Stimulated activated CD4-positive, alpha-beta T cell treated with anti-CD3 and anti-CD28 coated beads, Interleukin-4, amount 100 ng/mL, for 48 hours (primary cell): Measurements from ENCODE around the gene PCYT2.

Experiments
- DNase-seq, 2 donors: peaks; one replicate each; pipeline ENCODE4 v3.0.0-alpha.2; 2020; ENCODE audit warnings: low read depth in 2 of 2

The PCYT2 gene

DNA sequence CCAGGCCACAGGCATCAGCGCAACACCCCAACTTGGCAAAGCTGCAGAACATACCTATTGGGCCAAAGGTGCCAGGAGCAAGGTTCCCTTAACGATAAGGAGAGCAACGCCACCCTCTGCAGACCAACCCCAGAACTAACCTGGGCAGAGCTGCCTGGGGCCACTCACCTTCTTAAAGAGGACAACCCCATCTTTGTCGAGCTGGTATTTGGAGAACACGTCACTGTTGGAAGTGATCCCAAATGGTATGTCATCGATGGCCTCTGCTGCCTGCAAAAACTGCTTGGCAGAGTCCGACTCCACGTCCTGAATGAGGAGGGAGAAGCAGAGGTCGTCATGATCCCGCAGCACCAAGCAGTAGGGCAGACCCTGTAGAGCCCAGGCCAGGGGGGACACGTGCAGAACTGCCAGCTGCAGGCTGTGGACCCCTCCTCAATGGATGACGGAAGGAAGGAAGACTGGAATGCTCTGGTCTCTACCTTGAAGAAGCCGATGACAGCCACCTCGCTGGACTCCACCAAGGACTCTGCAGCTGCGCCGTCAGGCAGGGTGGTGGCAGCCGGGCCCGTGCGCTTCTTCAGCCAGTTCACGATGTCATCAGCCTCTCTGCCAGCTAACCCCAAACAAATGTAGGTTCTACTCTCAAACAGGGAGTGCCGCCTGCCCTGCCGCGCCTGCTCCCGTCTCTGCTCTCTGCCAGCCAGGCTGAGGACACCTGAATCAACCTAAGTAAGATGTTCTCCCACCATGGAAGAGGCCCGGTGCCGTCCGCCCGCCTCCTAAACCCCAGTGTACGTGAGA, 56.0 kb downstream of the PCYT2 start:
- no peak for DNase-seq

DNA sequence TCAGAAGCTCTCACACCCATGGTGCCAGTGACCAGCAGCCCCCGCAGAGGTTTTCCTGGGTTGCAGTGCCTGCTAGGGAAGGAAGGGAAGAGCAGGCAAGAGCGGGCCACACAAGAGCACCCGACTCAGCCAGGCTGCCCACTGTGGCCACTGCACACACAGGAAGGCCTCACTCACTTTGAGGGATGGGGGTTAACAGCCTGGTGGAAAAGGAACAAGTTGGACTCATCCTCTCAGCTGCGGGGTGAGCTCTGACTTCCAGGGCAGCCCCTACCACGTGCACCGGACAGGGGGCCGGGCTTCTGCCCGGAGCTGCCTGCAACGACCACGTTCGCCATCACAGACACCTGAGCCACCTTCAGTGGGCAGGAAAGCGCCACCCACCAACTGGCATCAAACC, 59.0 kb downstream of the PCYT2 start:
- no peak for DNase-seq

DNA sequence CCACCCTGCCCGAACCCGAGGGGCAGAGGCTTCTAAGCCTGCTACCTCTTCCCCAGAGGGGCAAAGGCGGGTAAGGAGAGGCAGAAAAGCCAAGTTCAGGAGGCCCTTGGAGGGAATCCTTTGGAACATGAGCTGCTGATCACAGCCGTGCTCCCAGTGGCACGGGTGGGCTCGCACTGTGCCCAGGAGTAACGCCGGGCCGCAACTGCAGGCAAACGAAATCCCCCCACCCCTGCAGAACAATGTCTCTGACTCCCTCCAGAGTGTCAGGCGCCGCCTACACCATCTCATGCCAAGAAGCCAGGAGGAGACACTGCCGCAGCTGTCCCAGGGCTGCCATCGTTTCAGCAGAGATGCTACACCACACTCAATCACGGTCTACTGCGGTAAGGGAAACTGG, 59.8 kb downstream of the PCYT2 start:
- DNase-seq: no peak
